Choroid plexus epithelial cell (primary cell): ENCODE data around the gene SLC35F1.

Experiments used
- DNase-seq: peaks from one replicate; pipeline ENCODE4 v3.0.0-alpha.2; 2010; ENCODE audit warnings: low read depth
- H3K4me3 ChIP-seq: 2 replicates; pipeline ENCODE4 v1.5.1; 2011; ENCODE audit warnings: low read depth, mild to moderate bottlenecking, control low read depth, low read length, moderate library complexity
- TF ChIP-seq, protein P1 (sequence below): conservative IDR thresholded peaks from 2 replicates; pipeline ENCODE4 v1.5.1; 2011; ENCODE audit warnings: low read depth, mild to moderate bottlenecking, control low read depth, inconsistent platforms, low read length, moderate library complexity

SLC35F1 gene

DNA sequence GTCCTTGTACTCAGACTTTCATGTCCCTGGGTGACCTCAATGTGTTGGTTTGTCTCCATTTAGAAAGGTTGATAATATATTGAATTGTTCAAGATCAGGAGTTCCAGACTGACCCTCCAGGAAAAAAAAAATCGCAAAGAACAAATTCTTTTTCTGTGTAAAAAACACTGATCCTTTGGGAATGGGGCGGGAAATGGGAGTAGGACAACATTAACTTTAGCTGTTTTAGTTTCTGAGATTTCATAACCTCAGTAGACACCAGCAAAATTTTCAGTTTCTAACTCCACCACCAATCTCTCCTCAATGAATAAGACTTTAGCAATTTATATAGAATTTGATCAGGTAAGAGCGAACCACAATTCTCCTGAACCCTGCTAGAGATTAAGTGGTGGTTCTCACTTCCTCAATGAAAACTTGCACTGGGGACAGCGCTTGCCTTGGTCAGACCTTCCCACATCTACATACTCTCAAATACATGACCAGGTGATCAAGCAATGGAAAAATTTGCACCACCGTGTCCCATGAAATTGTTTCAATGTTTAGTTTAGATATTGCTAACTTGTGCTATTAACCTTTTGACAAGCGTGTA lies 409.8 kb downstream of the SLC35F1 start:
- no peak overlapping the region for H3K4me3 ChIP-seq
- TF ChIP-seq, protein P1, sequence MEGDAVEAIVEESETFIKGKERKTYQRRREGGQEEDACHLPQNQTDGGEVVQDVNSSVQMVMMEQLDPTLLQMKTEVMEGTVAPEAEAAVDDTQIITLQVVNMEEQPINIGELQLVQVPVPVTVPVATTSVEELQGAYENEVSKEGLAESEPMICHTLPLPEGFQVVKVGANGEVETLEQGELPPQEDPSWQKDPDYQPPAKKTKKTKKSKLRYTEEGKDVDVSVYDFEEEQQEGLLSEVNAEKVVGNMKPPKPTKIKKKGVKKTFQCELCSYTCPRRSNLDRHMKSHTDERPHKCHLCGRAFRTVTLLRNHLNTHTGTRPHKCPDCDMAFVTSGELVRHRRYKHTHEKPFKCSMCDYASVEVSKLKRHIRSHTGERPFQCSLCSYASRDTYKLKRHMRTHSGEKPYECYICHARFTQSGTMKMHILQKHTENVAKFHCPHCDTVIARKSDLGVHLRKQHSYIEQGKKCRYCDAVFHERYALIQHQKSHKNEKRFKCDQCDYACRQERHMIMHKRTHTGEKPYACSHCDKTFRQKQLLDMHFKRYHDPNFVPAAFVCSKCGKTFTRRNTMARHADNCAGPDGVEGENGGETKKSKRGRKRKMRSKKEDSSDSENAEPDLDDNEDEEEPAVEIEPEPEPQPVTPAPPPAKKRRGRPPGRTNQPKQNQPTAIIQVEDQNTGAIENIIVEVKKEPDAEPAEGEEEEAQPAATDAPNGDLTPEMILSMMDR = no peak
- DNase-seq = no peak

DNA sequence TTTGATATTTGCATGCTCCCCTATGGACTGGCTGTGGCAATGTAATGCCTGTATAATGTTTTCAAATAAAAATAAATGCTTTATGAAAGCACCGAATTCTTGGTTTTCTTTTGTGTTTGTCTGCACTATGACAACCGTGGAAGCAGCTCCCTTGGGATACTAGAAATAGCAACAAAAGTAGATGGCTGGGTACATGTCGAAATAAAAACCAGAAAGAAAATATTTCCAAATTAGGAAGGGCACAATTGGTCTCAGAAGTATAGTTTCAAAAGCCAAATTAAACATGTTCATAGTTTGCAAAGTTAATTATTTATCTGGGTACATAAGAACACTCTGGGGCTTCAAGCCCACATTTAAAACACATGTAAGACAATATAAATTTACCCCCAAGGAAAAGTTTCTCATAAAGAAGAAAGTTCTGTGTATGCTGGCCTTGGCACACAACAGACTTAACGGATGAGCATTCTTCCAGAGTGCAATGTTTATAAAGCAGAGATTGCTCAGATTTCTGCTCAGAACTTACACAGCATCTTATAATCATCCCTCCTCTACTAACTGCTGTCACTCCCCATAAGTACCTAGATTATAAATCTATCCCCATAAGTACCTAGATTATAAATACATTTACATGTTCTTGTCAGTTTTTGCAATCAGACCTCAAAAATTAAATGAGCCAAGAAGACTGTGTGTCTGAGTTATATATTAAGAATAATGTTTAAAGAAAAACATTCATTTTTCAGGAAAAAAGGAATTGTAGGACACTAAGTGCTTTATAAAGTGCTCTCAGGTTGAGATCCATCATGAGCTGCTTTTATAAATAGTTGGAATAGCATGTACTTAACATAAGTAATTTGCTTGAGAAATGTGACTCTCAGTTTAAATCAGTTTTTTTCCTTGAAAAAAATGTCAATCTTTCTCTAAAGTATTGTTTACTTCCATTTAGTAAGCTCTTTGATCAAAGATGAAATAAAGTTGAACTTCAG lies 410.8 kb downstream of the SLC35F1 start:
- TF ChIP-seq, protein P1 = no peak
- H3K4me3 ChIP-seq = no peak overlapping the region
- DNase-seq = peak; percentile 23

DNA sequence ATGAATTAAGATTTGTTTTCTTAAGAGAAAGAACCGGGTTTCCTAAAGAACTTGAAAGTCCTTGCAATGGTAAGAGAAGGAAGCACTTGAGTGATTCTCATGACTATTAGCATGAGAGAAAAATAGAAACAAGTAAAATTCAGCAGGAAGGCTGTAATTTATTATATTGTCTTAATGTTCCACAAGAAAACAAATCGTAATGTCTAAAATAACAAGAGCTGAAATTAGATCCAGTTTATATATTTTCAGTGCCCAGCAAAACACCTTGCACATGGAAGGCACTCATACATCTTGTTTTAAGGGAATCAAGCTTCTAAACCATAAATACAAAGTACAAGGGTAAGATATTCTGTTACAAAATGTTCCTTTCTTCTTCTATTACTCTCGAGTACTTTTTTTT lies 411.6 kb downstream of the SLC35F1 start:
- no peak overlapping the region for H3K4me3 ChIP-seq
- no peak for DNase-seq
- TF ChIP-seq, protein P1 = no peak

DNA sequence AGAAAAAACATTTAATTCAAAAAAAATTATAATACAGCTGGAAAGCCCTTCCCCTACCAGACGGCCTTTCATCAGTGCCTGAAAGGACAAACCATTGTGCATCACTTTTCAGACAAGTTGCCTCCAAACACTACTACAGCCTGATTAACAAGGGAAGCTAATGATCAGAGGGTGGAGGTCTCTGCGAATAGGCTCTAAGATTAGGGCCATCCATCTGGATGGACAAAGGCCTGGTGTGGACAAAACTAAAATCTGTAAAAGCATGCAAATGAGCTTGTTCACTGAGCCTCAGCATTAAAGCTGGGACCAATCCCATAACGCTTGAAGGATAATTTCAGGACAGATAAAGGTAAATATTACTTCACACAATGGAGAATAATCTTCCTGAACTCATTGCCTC lies 412.4 kb downstream of the SLC35F1 start:
- TF ChIP-seq, protein P1 = no peak
- no peak for DNase-seq
- no peak overlapping the region for H3K4me3 ChIP-seq

DNA sequence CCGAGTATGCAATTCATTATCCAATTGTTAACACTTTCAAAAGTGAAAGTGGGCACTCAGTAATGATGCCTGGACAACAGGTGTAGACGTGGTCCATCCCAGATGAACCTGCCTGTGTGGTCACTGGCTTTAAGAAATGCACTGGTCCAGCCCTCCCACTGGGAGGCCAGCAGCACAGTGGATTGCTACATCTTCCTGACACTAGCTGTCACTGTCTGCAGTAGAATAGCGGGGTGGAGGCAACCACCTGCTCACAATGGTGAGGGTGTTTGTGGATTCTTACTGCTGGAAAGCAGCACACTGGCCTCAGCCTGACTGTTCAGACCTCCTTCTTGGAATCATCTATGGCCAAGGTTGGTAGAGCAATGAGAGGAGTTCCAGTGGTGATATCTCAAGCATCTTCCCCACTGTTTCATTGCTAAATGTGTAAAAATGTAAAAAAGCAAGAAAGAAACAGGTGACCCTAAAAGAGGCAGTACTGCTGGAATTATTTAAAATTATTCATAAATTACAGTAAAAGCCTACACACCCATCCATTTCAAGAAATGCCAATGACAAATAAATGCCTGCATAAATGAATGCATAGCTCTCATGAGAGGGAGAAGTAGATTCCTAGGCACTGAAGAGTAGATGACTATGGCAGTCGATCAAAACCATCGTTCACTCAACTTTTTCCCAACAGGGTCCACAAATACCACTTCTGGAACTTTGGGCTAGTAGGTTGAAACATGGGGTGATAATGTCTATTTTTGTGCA lies 413.0 kb downstream of the SLC35F1 start:
- no peak for DNase-seq
- H3K4me3 ChIP-seq = no peak overlapping the region
- TF ChIP-seq, protein P1 = no peak

DNA sequence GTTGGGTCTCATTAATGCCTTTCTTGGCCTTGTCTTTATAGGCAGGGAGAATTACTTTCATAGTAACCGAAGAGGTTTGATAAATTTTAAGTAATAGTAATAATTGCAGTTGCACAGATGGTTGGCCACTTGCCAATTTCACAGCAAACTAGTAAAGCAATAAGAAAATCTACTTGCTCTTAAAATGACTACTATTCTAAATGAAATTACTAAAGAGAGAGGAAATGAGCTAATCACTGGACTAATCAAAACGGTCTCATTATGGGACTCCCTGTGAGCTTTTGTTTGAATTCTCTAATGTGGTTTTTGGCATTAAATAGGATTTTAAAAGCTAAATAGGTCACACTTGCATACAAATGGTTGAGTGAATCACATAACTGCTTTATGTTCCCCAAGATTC lies 413.6 kb downstream of the SLC35F1 start:
- no peak overlapping the region for H3K4me3 ChIP-seq
- TF ChIP-seq, protein P1 = no peak
- peak; percentile 28 for DNase-seq
